Activated naive CD4-positive, alpha-beta T cell treated with anti-CD3 and anti-CD28 coated beads for 36 hours (primary cell): ENCODE results near the gene ATP2C2. TPM values are rescaled to one million over a fixed set of nuclear protein-coding genes. Genes with fewer than 3 reads are reported as not detected.

Experiments
- CTCF ChIA-PET: fragments of 350-600 bp; sonication (Branson Sonifier 250); formaldehyde crosslinking; loops from one replicate; lab custom pipeline; 2021; ENCODE audit warnings: antibody characterized with exemption; lab: Charles Lee
- DNase-seq: peaks from one replicate; pipeline ENCODE4 v3.0.0-alpha.2; 2020
- H3K27ac Mint-ChIP-seq: one replicate; pipeline ENCODE4 v1.8.0; 2021; ENCODE audit warnings: mild to moderate bottlenecking, mixed read lengths
- H3K27me3 Mint-ChIP-seq: one replicate; pipeline ENCODE4 v1.8.0; 2021; ENCODE audit warnings: low read depth, mixed read lengths
- H3K36me3 Mint-ChIP-seq: one replicate; pipeline ENCODE4 v1.8.0; 2021; ENCODE audit warnings: low read depth, mixed read lengths
- H3K4me1 Mint-ChIP-seq: one replicate; pipeline ENCODE4 v1.8.0; 2021; ENCODE audit warnings: low read depth, mixed read lengths
- H3K4me3 Mint-ChIP-seq: one replicate; pipeline ENCODE4 v1.8.0; 2021; ENCODE audit warnings: mild to moderate bottlenecking, moderate library complexity, mixed read lengths
- H3K9me3 Mint-ChIP-seq: one replicate; pipeline ENCODE4 v1.8.0; 2021; ENCODE audit warnings: mixed read lengths
- intact Hi-C: fragments of 100-400 bp; cut with micrococcal nuclease; formaldehyde crosslinking; loops from one replicate; pipeline ENCODE4 v1.15.1; 2023
- total RNA-seq, 2 experiments: library from RNA; stranded (reverse); gene quantifications; one replicate each; pipeline ENCODE4 v1.2.3, GENCODE V29; 2021

The ATP2C2 gene
- total RNA-seq = not detected

- no peaks in the 10 kb centered on the region for H3K9me3 Mint-ChIP-seq
- H3K4me3 Mint-ChIP-seq = peak within 1 kb of the TSS; percentile 2
- intact Hi-C loops = no loop called here
- H3K27me3 Mint-ChIP-seq = peaks cover 45% of the 10 kb centered on the region
- H3K4me1 Mint-ChIP-seq = peaks cover 16% of the 10 kb centered on the region
- no peaks in the 10 kb centered on the region for H3K36me3 Mint-ChIP-seq
- CTCF ChIA-PET = interaction anchor here (0.6 kb wide), 2 partner anchors 44 to 78 kb away, joined by 3 to 6 read pairs; no protein-coding TSS in a partner anchor
- no peak within 1 kb of the TSS for H3K27ac Mint-ChIP-seq
- DNase-seq = no peak
These were observed at the start of gene ATP2C2 for GRCh38 chr16:84368308-84368996. Gene ATP2C2 (plus strand): TSS chr16:84368538. CDS start chr16:84368616, 78 bp downstream.

- intact Hi-C loops = no loop called here
- no peak for DNase-seq
- H3K27ac Mint-ChIP-seq = no peak overlapping the region
- H3K27me3 Mint-ChIP-seq = peaks cover 4% of the 10 kb centered on the region
- no peak overlapping the region for H3K4me3 Mint-ChIP-seq
- no peaks in the 10 kb centered on the region for H3K4me1 Mint-ChIP-seq
- CTCF ChIA-PET = no interaction called here
- H3K36me3 Mint-ChIP-seq = no peaks in the 10 kb centered on the region
- H3K9me3 Mint-ChIP-seq = peaks cover 8% of the 10 kb centered on the region
These were observed 49.1 kb upstream of the ATP2C2 start for GRCh38 chr16:84319146-84319760.

- Mint-ChIP-seq H3K4me3 (no peak overlapping the region), H3K36me3 (no peaks in the 10 kb centered on the region), H3K27ac (no peak overlapping the region), H3K27me3 (peaks cover 2% of the 10 kb centered on the region), H3K9me3 (peaks cover 8% of the 10 kb centered on the region), H3K4me1 (no peaks in the 10 kb centered on the region)
- no peak for DNase-seq
- CTCF ChIA-PET = no interaction called here
- intact Hi-C loops = no loop called here
These were observed 47.8 kb upstream of the ATP2C2 start for GRCh38 chr16:84320511-84320910.

DNA sequence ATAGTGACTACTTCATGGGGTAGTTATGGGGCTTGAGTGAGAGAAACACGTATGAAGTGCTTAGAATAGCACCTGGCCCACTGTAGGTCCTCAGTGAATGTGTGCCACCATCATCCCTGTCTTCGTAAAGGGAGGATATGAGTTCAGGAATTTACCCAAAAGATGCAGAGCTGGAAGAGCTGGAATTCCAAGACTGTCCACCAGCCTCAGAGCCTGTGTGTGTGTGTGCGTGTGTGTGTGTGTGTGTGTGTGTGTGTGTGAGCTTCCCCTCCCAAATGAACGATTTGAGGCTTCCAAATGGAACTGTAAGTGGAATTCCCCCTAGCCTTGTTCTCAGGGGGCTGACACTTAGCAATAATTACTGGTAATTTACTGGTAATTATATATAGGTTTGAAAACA, 46.4 kb upstream of the ATP2C2 start:
- Mint-ChIP-seq H3K4me1 (no peaks in the 10 kb centered on the region), H3K27me3 (peaks cover under 1% of the 10 kb centered on the region), H3K9me3 (peaks cover 8% of the 10 kb centered on the region), H3K27ac (no peak overlapping the region), H3K36me3 (no peaks in the 10 kb centered on the region), H3K4me3 (no peak overlapping the region)
- DNase-seq = no peak
- CTCF ChIA-PET = no interaction called here
- intact Hi-C loops = no loop called here

DNA sequence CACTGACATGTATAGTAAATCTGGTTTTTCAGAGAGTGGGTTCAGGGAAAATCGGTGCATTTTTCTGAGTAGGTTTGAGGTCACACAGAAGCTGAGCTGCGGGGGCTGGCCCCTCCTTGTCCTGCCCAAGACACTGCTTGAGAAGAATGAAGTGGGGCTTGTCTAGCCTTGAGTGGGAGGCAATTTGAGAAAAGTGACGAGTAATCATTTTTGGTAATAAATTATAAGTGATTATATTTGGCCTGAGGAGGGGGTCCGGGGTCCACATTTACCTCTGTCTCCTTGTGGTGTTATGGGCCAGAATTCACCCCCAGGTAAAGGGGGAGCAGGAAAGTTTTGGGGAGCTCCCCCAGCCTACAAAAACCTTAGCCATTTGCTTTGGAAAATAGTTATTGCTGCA, 45.6 kb upstream of the ATP2C2 start:
- Mint-ChIP-seq H3K4me1 (no peaks in the 10 kb centered on the region), H3K36me3 (no peaks in the 10 kb centered on the region), H3K27me3 (peaks cover 1% of the 10 kb centered on the region), H3K9me3 (peaks cover 7% of the 10 kb centered on the region), H3K4me3 (no peak overlapping the region), H3K27ac (no peak overlapping the region)
- CTCF ChIA-PET = no interaction called here
- intact Hi-C loops = no loop called here
- no peak for DNase-seq

- intact Hi-C loops = no loop called here
- peaks cover 1% of the 10 kb centered on the region for H3K27me3 Mint-ChIP-seq
- no peak overlapping the region for H3K4me3 Mint-ChIP-seq
- DNase-seq = no peak
- CTCF ChIA-PET = no interaction called here
- H3K9me3 Mint-ChIP-seq = peaks cover 3% of the 10 kb centered on the region
- no peaks in the 10 kb centered on the region for H3K36me3 Mint-ChIP-seq
- no peaks in the 10 kb centered on the region for H3K4me1 Mint-ChIP-seq
- no peak overlapping the region for H3K27ac Mint-ChIP-seq
These were observed 44.7 kb upstream of the ATP2C2 start for GRCh38 chr16:84323606-84324005.

GRCh38 chr16:84324434-84325262, 43.7 kb upstream of the ATP2C2 start:
- Mint-ChIP-seq H3K27ac (no peak overlapping the region), H3K9me3 (no peaks in the 10 kb centered on the region), H3K27me3 (peaks cover 1% of the 10 kb centered on the region), H3K36me3 (no peaks in the 10 kb centered on the region), H3K4me1 (no peaks in the 10 kb centered on the region), H3K4me3 (no peak overlapping the region)
- DNase-seq = no peak
- CTCF ChIA-PET = interaction anchor here (0.6 to 0.7 kb wide), 2 partner anchors 43 to 431 kb away, joined by 3 to 6 read pairs; partner anchors contain the start of gene ATP2C2
- intact Hi-C loops = no loop called here

DNA sequence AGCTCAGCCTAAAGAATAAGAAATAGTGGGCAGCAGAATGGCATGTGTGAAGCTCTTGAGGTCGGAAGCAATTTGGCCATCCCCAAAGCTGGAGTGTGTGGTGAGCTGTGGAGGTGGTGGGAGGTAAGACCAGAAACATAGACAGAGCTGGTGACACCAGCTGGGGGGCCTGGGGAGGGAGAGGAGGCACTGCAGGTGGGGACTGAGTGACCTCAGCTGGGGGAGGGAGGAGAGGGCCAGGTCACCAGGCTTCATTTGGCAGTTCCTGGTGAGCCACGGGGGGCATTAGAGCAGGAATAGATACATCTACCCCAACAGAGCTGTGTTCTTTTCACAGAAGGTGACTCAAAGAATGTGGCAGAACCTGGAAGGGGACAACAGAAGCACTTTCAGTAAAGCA, 41.8 kb upstream of the ATP2C2 start:
- H3K27me3 Mint-ChIP-seq = peaks cover 1% of the 10 kb centered on the region
- H3K4me3 Mint-ChIP-seq = no peak overlapping the region
- intact Hi-C loops = no loop called here
- no peak for DNase-seq
- CTCF ChIA-PET = interaction anchor here (1.7 kb wide), 1 partner anchor 18 kb away, joined by 5 read pairs; no protein-coding TSS in a partner anchor
- H3K27ac Mint-ChIP-seq = no peak overlapping the region
- no peaks in the 10 kb centered on the region for H3K9me3 Mint-ChIP-seq
- no peaks in the 10 kb centered on the region for H3K36me3 Mint-ChIP-seq
- H3K4me1 Mint-ChIP-seq = no peaks in the 10 kb centered on the region

- no peaks in the 10 kb centered on the region for H3K4me1 Mint-ChIP-seq
- DNase-seq = no peak
- no peak overlapping the region for H3K4me3 Mint-ChIP-seq
- no peaks in the 10 kb centered on the region for H3K36me3 Mint-ChIP-seq
- CTCF ChIA-PET = interaction anchor here (1.6 kb wide), 1 partner anchor 50 kb away, joined by 4 read pairs; no protein-coding TSS in a partner anchor
- H3K27me3 Mint-ChIP-seq = peaks cover 1% of the 10 kb centered on the region
- no peak overlapping the region for H3K27ac Mint-ChIP-seq
- intact Hi-C loops = no loop called here
- H3K9me3 Mint-ChIP-seq = no peaks in the 10 kb centered on the region
These were observed 40.3 kb upstream of the ATP2C2 start for GRCh38 chr16:84327926-84328505.

DNA sequence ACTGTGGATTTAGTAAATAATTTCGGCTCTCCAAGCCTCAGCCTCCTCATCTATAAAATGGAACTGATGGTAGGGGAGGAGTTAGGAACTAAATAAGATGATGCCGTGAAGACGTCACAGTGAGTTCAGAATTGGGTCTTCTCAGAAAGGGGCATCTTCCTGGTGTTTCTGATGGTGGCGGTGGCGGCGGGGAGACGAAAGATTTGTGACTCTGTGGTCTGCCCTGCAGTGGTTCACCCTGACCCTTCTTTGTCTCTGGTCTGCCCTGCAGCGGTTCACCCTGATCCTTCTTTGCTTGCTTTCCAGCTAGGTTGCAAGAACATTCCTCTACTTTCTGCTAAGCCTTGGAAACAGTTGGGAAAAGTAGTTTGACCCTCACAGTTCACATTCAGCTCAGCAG, 39.3 kb upstream of the ATP2C2 start:
- no peak overlapping the region for H3K27ac Mint-ChIP-seq
- no peak for DNase-seq
- H3K36me3 Mint-ChIP-seq = no peaks in the 10 kb centered on the region
- H3K9me3 Mint-ChIP-seq = no peaks in the 10 kb centered on the region
- H3K4me1 Mint-ChIP-seq = no peaks in the 10 kb centered on the region
- H3K27me3 Mint-ChIP-seq = peaks cover 1% of the 10 kb centered on the region
- CTCF ChIA-PET = interaction anchor here (1.6 kb wide), 1 partner anchor 51 kb away, joined by 4 read pairs; no protein-coding TSS in a partner anchor
- intact Hi-C loops = no loop called here
- no peak overlapping the region for H3K4me3 Mint-ChIP-seq

GRCh38 chr16:84329843-84330684, 38.3 kb upstream of the ATP2C2 start:
- CTCF ChIA-PET = no interaction called here
- intact Hi-C loops = no loop called here
- DNase-seq = no peak

More at GRCh38 chr16:84329843-84330684, 38.3 kb upstream of the ATP2C2 start:
- Mint-ChIP-seq H3K27me3 (peaks cover 1% of the 10 kb centered on the region), H3K4me3 (no peak overlapping the region), H3K9me3 (peaks cover 3% of the 10 kb centered on the region), H3K27ac (no peak overlapping the region), H3K36me3 (no peaks in the 10 kb centered on the region), H3K4me1 (no peaks in the 10 kb centered on the region)
